Muscle layer of colon (tissue), 2 donors: ENCODE measurements around the gene CPA2.
"Not testable (repeated sequence)": the region's sequence is repeated elsewhere in the genome, so short reads cannot be mapped to it uniquely, and the experiment has no call there.

Experiments used
- H3K27ac ChIP-seq: one replicate; pipeline ENCODE4 v1.7.0; 2013; ENCODE audit warnings: low read depth, mild to moderate bottlenecking, low read length, moderate library complexity
- H3K27me3 ChIP-seq, 2 donors: one replicate each; pipeline ENCODE4 v1.7.0; 2013; ENCODE audit warnings: low read length in 2 of 2, mild to moderate bottlenecking in 2 of 2; ENCODE audit not compliant: insufficient read depth in 2 of 2, control insufficient read depth in 1 of 2
- H3K36me3 ChIP-seq: one replicate; pipeline ENCODE4 v1.7.0; 2013; ENCODE audit warnings: mild to moderate bottlenecking, low read length; ENCODE audit not compliant: insufficient read depth
- H3K4me1 ChIP-seq: one replicate; pipeline ENCODE4 v1.7.0; 2013; ENCODE audit warnings: mild to moderate bottlenecking, low read length; ENCODE audit not compliant: insufficient read depth
- H3K4me3 ChIP-seq, 2 donors: one replicate each; pipeline ENCODE4 v1.7.0; 2013; ENCODE audit warnings: low read length in 2 of 2, low read depth in 1 of 2, mild to moderate bottlenecking in 1 of 2, moderate library complexity in 1 of 2
- H3K9ac ChIP-seq: one replicate; pipeline ENCODE4 v1.7.0; 2013; ENCODE audit warnings: low read length
- H3K9me3 ChIP-seq: one replicate; pipeline ENCODE4 v1.7.0; 2013; ENCODE audit warnings: mild to moderate bottlenecking, low read length
- donor health status: abdominal sarcoma.
- donor health status: Adenocarcinoma of cecum.

Gene CPA2

DNA sequence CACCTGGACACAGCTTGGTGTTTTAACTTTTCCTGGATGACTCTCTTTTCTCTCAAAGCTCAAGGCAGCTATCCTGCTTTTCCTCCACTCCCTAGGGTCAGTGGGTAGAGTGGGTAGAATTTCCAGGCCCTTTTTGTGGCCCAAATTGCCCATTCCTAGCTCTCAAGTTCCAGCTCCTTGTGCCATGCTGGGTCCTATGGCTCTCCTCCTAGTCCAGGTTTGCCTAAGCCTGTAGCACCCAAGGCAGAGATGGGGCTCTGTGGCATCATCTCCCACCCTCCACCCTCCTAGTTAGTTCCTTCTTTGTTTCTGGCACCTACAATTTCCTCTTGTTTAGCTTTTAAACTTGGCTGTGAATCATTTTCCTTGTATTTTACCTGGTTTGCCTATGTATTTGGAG, 36.0 kb downstream of the CPA2 start:
- Histone ChIP-seq H3K9me3 (no peaks in the 10 kb centered on the region), H3K27ac (no peak overlapping the region), H3K4me1 (no peaks in the 10 kb centered on the region), H3K4me3 (no peak overlapping the region), H3K36me3 (no peaks in the 10 kb centered on the region), H3K9ac (no peak overlapping the region), H3K27me3 (no peaks in the 10 kb centered on the region)

DNA sequence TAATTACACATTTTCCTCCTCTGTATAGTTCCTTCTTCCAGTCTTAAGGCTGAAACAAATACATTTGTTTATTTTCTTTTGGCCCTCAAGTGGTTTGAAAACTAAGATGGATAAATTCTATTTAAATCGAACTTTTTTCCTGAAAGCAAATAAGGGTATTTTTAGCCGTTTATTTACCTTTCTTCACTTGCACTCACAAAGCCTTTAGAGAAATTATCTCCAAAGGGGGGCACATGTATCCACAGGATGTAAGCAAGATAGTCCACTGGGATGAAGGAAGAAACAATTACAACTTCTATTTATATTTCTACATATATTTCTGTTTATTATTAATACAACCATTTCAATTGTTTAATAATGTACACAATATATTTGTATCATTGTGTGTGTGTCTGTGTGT, 36.5 kb downstream of the CPA2 start:
- H3K4me1 ChIP-seq = no peaks in the 10 kb centered on the region
- no peak overlapping the region for H3K27ac ChIP-seq
- no peak overlapping the region for H3K9ac ChIP-seq
- no peaks in the 10 kb centered on the region for H3K9me3 ChIP-seq
- H3K36me3 ChIP-seq = no peaks in the 10 kb centered on the region
- no peak overlapping the region for H3K4me3 ChIP-seq
- no peaks in the 10 kb centered on the region for H3K27me3 ChIP-seq

- no peaks in the 10 kb centered on the region for H3K27me3 ChIP-seq
- H3K9ac ChIP-seq = no peak overlapping the region
- H3K36me3 ChIP-seq = no peaks in the 10 kb centered on the region
- H3K4me3 ChIP-seq = no peak overlapping the region
- no peak overlapping the region for H3K27ac ChIP-seq
- no peaks in the 10 kb centered on the region for H3K4me1 ChIP-seq
- no peaks in the 10 kb centered on the region for H3K9me3 ChIP-seq
Observed at GRCh38 chr7:130303551-130303950, 36.9 kb downstream of the CPA2 start.

DNA sequence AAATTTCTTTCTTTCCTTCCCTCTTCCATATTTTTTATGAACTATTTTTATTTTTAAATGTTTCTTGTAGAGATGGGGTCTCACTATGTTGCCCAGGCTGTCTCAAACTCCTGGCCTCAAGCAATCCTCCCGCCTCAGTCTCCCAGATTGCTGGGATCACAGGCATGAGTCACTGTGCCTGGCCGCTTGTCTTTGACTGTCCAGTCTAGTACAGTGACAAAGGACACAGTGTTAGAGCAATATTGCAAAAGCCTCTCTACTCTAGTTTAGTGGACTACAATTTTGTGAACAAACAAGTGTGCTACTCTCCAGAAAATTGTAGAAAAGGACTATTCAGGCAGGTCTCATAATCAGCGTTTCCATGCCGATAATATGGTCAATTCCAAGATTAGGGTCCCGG, 37.3 kb downstream of the CPA2 start:
- Histone ChIP-seq H3K36me3 (no peaks in the 10 kb centered on the region), H3K9ac (no peak overlapping the region), H3K4me3 (no peak overlapping the region), H3K27ac (no peak overlapping the region), H3K27me3 (no peaks in the 10 kb centered on the region), H3K9me3 (no peaks in the 10 kb centered on the region), H3K4me1 (no peaks in the 10 kb centered on the region)

- Histone ChIP-seq H3K4me1 (no peaks in the 10 kb centered on the region), H3K9ac (no peak overlapping the region), H3K36me3 (no peaks in the 10 kb centered on the region), H3K4me3 (no peak overlapping the region), H3K9me3 (no peaks in the 10 kb centered on the region), H3K27ac (no peak overlapping the region), H3K27me3 (no peaks in the 10 kb centered on the region)
Observed at GRCh38 chr7:130304878-130305277, 38.2 kb downstream of the CPA2 start.

- no peaks in the 10 kb centered on the region for H3K9me3 ChIP-seq
- H3K4me3 ChIP-seq = no peak overlapping the region
- no peak overlapping the region for H3K9ac ChIP-seq
- H3K4me1 ChIP-seq = no peaks in the 10 kb centered on the region
- H3K27me3 ChIP-seq = no peaks in the 10 kb centered on the region
- no peaks in the 10 kb centered on the region for H3K36me3 ChIP-seq
- no peak overlapping the region for H3K27ac ChIP-seq
Observed at GRCh38 chr7:130305433-130306042, 38.9 kb downstream of the CPA2 start.

- no peaks in the 10 kb centered on the region for H3K4me1 ChIP-seq
- H3K9ac ChIP-seq = no peak overlapping the region
- H3K4me3 ChIP-seq = no peak overlapping the region
- no peaks in the 10 kb centered on the region for H3K36me3 ChIP-seq
- no peak overlapping the region for H3K27ac ChIP-seq
- no peaks in the 10 kb centered on the region for H3K27me3 ChIP-seq
- H3K9me3 ChIP-seq = no peaks in the 10 kb centered on the region
Observed at GRCh38 chr7:130309986-130310385, 43.3 kb downstream of the CPA2 start.

GRCh38 chr7:130314305-130314704, 47.6 kb downstream of the CPA2 start:
- Histone ChIP-seq H3K36me3 (no peaks in the 10 kb centered on the region), H3K27ac (no peak overlapping the region), H3K27me3 (no peaks in the 10 kb centered on the region), H3K9me3 (no peaks in the 10 kb centered on the region), H3K4me3 (no peak overlapping the region), H3K9ac (no peak overlapping the region), H3K4me1 (no peaks in the 10 kb centered on the region)

DNA sequence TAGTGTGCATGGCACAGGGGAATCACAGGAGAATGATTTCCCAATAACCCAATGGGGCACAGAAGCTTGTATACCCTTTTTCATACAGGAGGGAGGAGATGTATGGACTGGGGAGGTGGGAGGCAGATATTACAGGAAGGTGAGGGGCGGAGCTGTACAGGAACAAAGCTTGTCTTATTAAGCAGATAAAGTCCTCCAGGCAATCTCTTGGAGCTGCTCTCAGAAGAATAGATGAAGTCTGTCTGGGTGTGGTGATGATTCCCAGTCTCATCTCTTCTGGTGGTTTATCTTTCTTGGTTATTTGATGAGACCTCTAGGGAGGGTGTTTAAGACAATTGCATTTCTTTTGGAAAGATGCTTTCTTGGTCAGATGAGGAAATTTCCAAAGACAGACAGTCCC, 52.9 kb downstream of the CPA2 start:
- H3K4me3 ChIP-seq = no peak overlapping the region
- H3K27me3 ChIP-seq = no peaks in the 10 kb centered on the region
- no peaks in the 10 kb centered on the region for H3K36me3 ChIP-seq
- peaks cover 4% of the 10 kb centered on the region for H3K4me1 ChIP-seq
- no peaks in the 10 kb centered on the region for H3K9me3 ChIP-seq
- H3K27ac ChIP-seq = no peak overlapping the region
- no peak overlapping the region for H3K9ac ChIP-seq

DNA sequence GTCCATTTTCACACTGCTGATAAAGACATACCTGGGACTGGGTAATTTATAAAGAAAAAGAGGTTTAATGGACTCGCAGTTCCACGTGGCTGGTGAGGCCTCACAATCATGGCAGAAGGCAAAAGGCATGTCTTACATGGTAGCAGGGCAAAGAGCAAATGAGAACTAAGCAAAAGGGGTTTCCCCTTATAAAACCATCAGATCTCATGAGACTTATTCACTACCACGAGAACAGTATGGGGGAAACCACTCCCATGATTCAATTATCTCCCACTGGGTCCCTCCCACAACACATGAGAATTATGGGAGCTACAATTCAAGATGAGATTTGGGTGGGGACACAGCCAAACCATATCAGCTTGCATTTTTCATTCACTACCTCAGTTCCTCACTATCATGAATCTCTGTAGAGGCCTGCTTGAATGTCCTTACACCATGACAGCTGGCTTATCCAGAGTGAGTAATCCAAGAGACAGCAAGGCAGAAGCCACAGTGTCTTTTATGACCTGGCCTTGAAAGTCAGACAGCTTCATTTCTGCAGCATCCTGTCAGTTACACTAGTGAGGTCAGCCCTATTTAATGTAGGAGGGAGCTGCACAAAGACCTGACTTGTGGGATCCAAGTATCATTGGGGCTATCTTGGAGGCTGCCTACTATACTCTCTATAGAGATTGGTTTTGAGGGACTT, 55.0 kb downstream of the CPA2 start:
- H3K27me3 ChIP-seq = not testable (repeated sequence)

GRCh38 chr7:130322615-130323014, 56.0 kb downstream of the CPA2 start:
- H3K9me3 ChIP-seq = no peaks in the 10 kb centered on the region
- H3K9ac ChIP-seq = no peak overlapping the region
- H3K4me1 ChIP-seq = peaks cover 4% of the 10 kb centered on the region
- H3K36me3 ChIP-seq = no peaks in the 10 kb centered on the region
- no peaks in the 10 kb centered on the region for H3K27me3 ChIP-seq
- no peak overlapping the region for H3K27ac ChIP-seq
- no peak overlapping the region for H3K4me3 ChIP-seq

More for the DNA sequence above, 55.0 kb downstream of the CPA2 start:
- not testable (repeated sequence) for H3K4me1 ChIP-seq, H3K36me3 ChIP-seq, H3K9me3 ChIP-seq, H3K4me3 ChIP-seq, H3K27ac ChIP-seq, H3K9ac ChIP-seq

DNA sequence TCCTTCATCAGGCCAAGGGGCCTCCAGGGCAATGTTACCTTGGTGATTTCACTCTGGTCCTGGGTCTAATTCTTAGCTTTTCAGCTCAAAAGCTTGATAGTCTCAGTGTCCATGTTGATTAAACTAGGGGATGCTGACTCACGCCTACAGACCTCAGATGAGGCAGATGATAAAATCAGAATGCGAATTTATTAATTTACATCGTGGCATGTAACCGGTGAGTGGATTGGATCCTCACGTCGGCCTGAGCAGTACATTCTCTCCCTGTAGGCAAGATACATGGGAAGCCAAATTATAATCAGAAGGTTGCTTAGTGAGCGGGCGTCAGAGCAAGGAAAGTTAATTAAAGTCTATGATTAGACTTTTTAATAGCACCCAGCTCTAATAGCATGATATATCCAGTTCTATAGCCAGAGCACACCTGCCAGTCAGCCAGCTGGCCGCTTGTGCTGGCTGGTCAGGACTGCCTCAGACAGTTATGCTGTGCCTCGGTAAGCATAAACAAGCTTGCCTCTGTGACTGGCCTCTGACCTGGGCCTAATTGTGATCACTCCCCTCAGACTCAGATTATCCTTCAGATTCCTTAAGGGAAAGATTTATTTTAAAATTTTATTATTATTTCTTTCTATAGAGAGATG, 57.8 kb downstream of the CPA2 start:
- Histone ChIP-seq H3K4me3 (no peak overlapping the region), H3K9ac (no peak overlapping the region), H3K27ac (no peak overlapping the region), H3K9me3 (no peaks in the 10 kb centered on the region), H3K36me3 (no peaks in the 10 kb centered on the region), H3K27me3 (no peaks in the 10 kb centered on the region), H3K4me1 (peaks cover 4% of the 10 kb centered on the region)
